BJ (cell line): Measurements from ENCODE around the gene SPTBN1. TPM values are rescaled to one million over a fixed set of nuclear protein-coding genes. Genes with fewer than 3 reads are reported as not detected.

Experiments used
- CTCF ChIA-PET: fragments of 350-600 bp; formaldehyde crosslinking; extraction: SDS; loops from one replicate; lab custom pipeline; 2021; ENCODE audit warnings: antibody characterized with exemption, inconsistent platforms; lab: Yijun Ruan, JAX
- POLR2A ChIA-PET: fragments of 300-600 bp; sonication (Branson Sonifier 250); formaldehyde crosslinking; extraction: SDS; loops from one replicate; lab custom pipeline; 2021; ENCODE audit warnings: antibody characterized with exemption; lab: Charles Lee
- DNase-seq: peaks from one replicate; pipeline ENCODE4 v3.0.0-alpha.2; 2011; ENCODE audit warnings: low read depth
- H3K27me3 ChIP-seq: 2 replicates; pipeline ENCODE4 v1.6.0; 2011; ENCODE audit warnings: low read length; ENCODE audit not compliant: control insufficient read depth, insufficient read depth
- H3K36me3 ChIP-seq: 2 replicates; pipeline ENCODE4 v1.5.1; 2011; ENCODE audit warnings: low read length; ENCODE audit not compliant: control insufficient read depth, insufficient read depth
- H3K4me3 ChIP-seq: 2 replicates; pipeline ENCODE4 v1.5.1; 2011; ENCODE audit warnings: low read depth, mild to moderate bottlenecking, control low read depth, low read length
- polyA plus RNA-seq: library from polyadenylated mRNA; depleted of rRNA; stranded (reverse); fragments of >200 nt; gene quantifications from 2 replicates; pipeline ENCODE4 v1.2.3, GENCODE V29; 2011
- TF ChIP-seq, protein P1 (sequence below): IDR thresholded peaks from 2 replicates; pipeline ENCODE4 v1.5.1; 2011; ENCODE audit warnings: low read depth, mild to moderate bottlenecking, control low read depth, inconsistent platforms, low read length, moderate library complexity; ENCODE audit not compliant: insufficient read depth

Gene SPTBN1
- polyA plus RNA-seq, 1 experiment = 33.8 TPM

DNA sequence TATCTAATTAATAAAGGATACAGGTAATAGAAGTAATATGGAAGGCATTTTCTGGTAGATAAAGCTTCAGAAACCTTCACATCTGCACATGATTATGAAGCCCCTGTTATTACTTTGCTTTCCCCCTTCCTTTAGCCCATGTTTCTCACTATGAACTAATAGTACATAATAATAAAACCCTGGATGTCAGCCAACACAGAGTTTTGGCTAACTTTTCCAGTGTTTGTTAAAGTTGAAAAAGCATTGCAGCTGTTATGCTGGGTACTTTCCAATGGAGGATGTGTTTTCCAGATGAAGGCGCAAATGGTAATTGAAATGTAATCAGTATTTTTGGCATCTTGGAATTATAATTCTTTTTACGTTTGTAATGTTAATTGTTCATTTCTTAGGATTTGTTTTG, 43.5 kb downstream of the SPTBN1 start:
- DNase-seq = no peak
- Histone ChIP-seq H3K27me3 (no peaks in the 10 kb centered on the region), H3K36me3 (no peaks in the 10 kb centered on the region), H3K4me3 (no peak overlapping the region)
- TF ChIP-seq, protein P1, sequence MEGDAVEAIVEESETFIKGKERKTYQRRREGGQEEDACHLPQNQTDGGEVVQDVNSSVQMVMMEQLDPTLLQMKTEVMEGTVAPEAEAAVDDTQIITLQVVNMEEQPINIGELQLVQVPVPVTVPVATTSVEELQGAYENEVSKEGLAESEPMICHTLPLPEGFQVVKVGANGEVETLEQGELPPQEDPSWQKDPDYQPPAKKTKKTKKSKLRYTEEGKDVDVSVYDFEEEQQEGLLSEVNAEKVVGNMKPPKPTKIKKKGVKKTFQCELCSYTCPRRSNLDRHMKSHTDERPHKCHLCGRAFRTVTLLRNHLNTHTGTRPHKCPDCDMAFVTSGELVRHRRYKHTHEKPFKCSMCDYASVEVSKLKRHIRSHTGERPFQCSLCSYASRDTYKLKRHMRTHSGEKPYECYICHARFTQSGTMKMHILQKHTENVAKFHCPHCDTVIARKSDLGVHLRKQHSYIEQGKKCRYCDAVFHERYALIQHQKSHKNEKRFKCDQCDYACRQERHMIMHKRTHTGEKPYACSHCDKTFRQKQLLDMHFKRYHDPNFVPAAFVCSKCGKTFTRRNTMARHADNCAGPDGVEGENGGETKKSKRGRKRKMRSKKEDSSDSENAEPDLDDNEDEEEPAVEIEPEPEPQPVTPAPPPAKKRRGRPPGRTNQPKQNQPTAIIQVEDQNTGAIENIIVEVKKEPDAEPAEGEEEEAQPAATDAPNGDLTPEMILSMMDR = no peak
- CTCF ChIA-PET = no interaction called here
- POLR2A ChIA-PET = no interaction called here

DNA sequence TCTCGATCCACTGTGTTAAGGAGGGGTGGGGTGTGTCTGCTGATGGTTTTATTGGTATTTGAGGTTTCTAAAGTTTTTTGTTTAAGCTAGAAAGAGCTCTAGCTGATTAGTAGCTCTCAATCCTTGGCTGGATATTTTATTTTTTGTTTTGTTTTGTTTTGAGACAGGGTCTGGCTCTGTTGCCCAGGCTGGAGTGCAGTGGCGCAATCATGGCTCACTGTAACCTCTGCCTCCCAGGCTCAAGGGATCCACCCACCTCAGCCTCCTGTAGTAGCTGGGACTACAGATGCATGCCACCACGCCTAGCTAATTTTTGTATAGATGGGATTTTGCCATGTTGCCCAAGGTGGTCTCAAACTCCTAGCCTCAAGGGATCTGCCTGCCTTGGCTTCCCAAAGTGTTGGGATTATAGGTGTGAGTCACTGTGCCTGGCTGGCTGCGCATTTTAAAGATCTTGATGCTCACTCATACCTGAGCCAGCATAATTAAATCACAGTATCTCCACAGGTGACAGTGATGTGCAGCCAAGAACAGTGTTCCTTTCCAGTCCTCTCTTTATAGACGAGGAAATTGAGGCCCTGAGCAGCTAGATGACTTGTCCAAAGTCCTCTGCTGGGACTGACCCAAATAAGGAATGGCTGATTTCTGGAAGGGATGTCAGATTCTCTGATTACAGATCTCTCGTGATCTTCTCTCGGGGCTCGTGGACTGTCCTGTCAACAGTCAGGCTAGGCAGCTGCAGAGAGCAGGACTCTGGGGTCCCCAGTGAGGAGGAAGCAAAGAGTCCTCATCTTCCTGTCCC, 44.5 kb downstream of the SPTBN1 start:
- POLR2A ChIA-PET = no interaction called here
- H3K4me3 ChIP-seq = no peak overlapping the region
- CTCF ChIA-PET = interaction anchor here (0.7 to 1.1 kb wide), 2 partner anchors 164 to 325 kb away, joined by 3 to 4 read pairs; no protein-coding TSS in a partner anchor
- TF ChIP-seq, protein P1 = no peak
- no peaks in the 10 kb centered on the region for H3K27me3 ChIP-seq
- no peaks in the 10 kb centered on the region for H3K36me3 ChIP-seq
- DNase-seq = no peak

DNA sequence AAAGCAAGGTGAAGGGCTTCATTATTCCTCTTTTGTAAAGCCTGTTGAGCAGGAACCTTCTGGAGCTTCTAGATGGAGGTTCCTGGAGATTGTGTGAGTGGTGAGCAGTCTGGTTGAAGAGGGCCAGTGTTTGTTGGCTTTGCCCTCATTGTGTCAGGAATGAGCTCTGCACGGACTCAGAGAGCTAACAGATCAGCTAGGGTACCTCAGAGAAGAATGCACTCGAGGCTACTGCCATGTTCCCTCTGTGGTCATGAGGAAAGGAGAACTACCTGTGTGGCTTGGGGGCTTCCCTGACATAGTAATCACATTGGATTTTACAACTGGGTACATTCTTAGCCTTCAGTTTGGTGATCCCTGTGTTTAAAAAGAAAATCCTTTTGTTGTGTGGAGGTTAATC, 46.6 kb downstream of the SPTBN1 start:
- Histone ChIP-seq H3K27me3 (no peaks in the 10 kb centered on the region), H3K36me3 (no peaks in the 10 kb centered on the region), H3K4me3 (no peak overlapping the region)
- TF ChIP-seq, protein P1 = no peak
- DNase-seq = no peak
- CTCF ChIA-PET = interaction anchor here (1.0 to 4.0 kb wide), 6 partner anchors 10 to 396 kb away, joined by 3 to 18 read pairs (median 4); no protein-coding TSS in a partner anchor
- POLR2A ChIA-PET = no interaction called here

DNA sequence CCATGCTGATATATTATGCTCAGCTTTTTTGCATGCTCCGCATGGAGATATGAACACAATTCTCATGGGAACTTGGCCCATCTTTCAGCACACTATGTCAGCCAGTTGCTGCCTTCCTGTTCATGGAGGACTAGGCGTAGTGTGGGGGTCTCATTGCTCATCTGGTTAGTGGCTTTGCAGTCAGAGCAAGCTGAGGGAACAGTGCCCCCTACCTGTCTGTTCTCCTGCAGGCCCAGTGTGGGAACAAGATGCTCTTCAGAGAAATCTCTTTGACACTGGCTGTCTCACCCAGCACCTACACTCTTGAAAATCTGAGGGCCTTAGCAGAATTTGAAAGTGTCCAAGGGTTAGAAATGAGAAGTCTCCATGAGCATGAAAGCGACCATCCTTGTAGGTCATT, 47.1 kb downstream of the SPTBN1 start:
- H3K27me3 ChIP-seq = no peaks in the 10 kb centered on the region
- no peak for DNase-seq
- no peak overlapping the region for H3K4me3 ChIP-seq
- POLR2A ChIA-PET = no interaction called here
- no peaks in the 10 kb centered on the region for H3K36me3 ChIP-seq
- TF ChIP-seq, protein P1 = peak; percentile 39; the same call in 1 of the 2 replicates
- CTCF ChIA-PET = interaction anchor here (1.0 to 4.0 kb wide), 7 partner anchors 10 to 396 kb away, joined by 3 to 18 read pairs (median 5); no protein-coding TSS in a partner anchor

DNA sequence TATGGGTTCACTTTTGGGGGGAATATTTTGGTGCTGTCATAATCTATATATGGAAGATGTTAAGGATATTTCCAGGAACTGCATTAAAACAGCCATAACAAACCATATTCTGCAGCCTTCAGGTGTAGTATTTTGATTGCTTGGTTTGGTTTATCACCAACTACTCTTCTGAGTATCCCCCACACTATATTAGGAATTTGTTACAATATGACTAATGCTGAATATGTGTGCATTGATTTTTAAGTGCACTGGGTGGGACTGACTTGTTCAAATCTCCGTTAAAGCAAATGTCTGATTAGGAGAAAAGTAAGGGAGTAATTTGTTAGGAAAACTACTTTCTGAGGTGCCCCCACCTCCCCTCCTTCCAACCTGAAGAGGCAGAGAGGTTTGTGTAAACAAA, 47.7 kb downstream of the SPTBN1 start:
- Histone ChIP-seq H3K36me3 (no peaks in the 10 kb centered on the region), H3K27me3 (no peaks in the 10 kb centered on the region), H3K4me3 (no peak overlapping the region)
- ChIA-PET POLR2A (no interaction called here), CTCF (interaction anchor here (1.5 to 4.0 kb wide), 3 partner anchors 13 to 342 kb away, joined by 5 to 18 read pairs (median 8); no protein-coding TSS in a partner anchor)
- DNase-seq = no peak
- TF ChIP-seq, protein P1 = no peak
